H9 (cell line): ENCODE measurements around the gene MTSS2. TPM values are rescaled to one million over a fixed set of nuclear protein-coding genes. Genes with fewer than 3 reads are reported as not detected.

ENCODE experiments used
- DNase-seq: peaks from one replicate; pipeline ENCODE4 v3.0.0-alpha.2; 2017
- H2AFZ ChIP-seq: one replicate; pipeline ENCODE4 v1.6.1; 2013; ENCODE audit warnings: mild to moderate bottlenecking, low read length, control low read depth, moderate library complexity
- H2AK5ac ChIP-seq: 2 replicates; pipeline ENCODE4 v1.6.1; 2013; ENCODE audit warnings: low read length, control low read depth, mixed read lengths; ENCODE audit not compliant: insufficient read length
- H2BK120ac ChIP-seq: one replicate; pipeline ENCODE4 v1.6.1; 2013; ENCODE audit warnings: low read depth, mild to moderate bottlenecking, low read length, control low read depth, inconsistent platforms; ENCODE audit not compliant: poor library complexity, severe bottlenecking
- H2BK12ac ChIP-seq: 2 replicates; pipeline ENCODE4 v1.6.1; 2013; ENCODE audit warnings: low read length, control low read depth, mixed read lengths, low read depth; ENCODE audit not compliant: insufficient read length
- H2BK15ac ChIP-seq: 2 replicates; pipeline ENCODE4 v1.6.1; 2013; ENCODE audit warnings: low read depth, low read length, control low read depth
- H2BK20ac ChIP-seq: one replicate; pipeline ENCODE4 v1.6.1; 2013; ENCODE audit warnings: low read depth, mild to moderate bottlenecking, low read length, control low read depth, inconsistent platforms; ENCODE audit not compliant: poor library complexity, severe bottlenecking
- H2BK5ac ChIP-seq: 2 replicates; pipeline ENCODE4 v1.6.1; 2013; ENCODE audit warnings: low read length, control low read depth, mixed read lengths; ENCODE audit not compliant: insufficient read length
- H3K14ac ChIP-seq: 2 replicates; pipeline ENCODE4 v1.6.1; 2013; ENCODE audit warnings: low read length, control low read depth; ENCODE audit not compliant: insufficient read depth
- H3K18ac ChIP-seq: 2 replicates; pipeline ENCODE4 v1.6.1; 2013; ENCODE audit warnings: low read depth, mild to moderate bottlenecking, mixed read lengths, low read length, control low read depth; ENCODE audit not compliant: insufficient read length
- H3K23ac ChIP-seq: 2 replicates; pipeline ENCODE4 v1.6.1; 2013; ENCODE audit warnings: low read length, control low read depth, mixed read lengths, low read depth; ENCODE audit not compliant: insufficient read length
- H3K23me2 ChIP-seq: 2 replicates; pipeline ENCODE4 v1.6.1; 2013; ENCODE audit warnings: low read depth, mild to moderate bottlenecking, mixed read lengths, low read length, control low read depth; ENCODE audit not compliant: insufficient read length, poor library complexity, severe bottlenecking
- H3K27ac ChIP-seq: 2 replicates; pipeline ENCODE4 v1.5.1; 2013; ENCODE audit warnings: low read length, control low read depth, mixed read lengths, low read depth; ENCODE audit not compliant: insufficient read length
- H3K27me3 ChIP-seq: 2 replicates; pipeline ENCODE4 v1.6.1; 2013; ENCODE audit warnings: low read length, control low read depth, inconsistent platforms; ENCODE audit not compliant: insufficient read depth
- H3K4ac ChIP-seq: 2 replicates; pipeline ENCODE4 v1.6.1; 2013; ENCODE audit warnings: low read depth, mild to moderate bottlenecking, control low read depth, inconsistent platforms, low read length, moderate library complexity
- H3K4me1 ChIP-seq: 2 replicates; pipeline ENCODE4 v1.6.1; 2013; ENCODE audit warnings: low read length, control low read depth, inconsistent platforms; ENCODE audit not compliant: insufficient read depth
- H3K4me2 ChIP-seq: 2 replicates; pipeline ENCODE4 v1.6.1; 2013; ENCODE audit warnings: low read length, control low read depth, mixed read lengths; ENCODE audit not compliant: insufficient read length, insufficient read depth
- H3K56ac ChIP-seq: 2 replicates; pipeline ENCODE4 v1.6.1; 2013; ENCODE audit warnings: low read depth, mild to moderate bottlenecking, mixed read lengths, low read length, control low read depth; ENCODE audit not compliant: insufficient read length
- H3K79me1 ChIP-seq: 2 replicates; pipeline ENCODE4 v1.6.1; 2013; ENCODE audit warnings: low read depth, mild to moderate bottlenecking, moderate library complexity, low read length, control low read depth, inconsistent platforms; ENCODE audit not compliant: insufficient read depth, poor library complexity, severe bottlenecking
- H3K79me2 ChIP-seq: 2 replicates; pipeline ENCODE4 v1.6.1; 2013; ENCODE audit warnings: low read length, control low read depth, inconsistent platforms; ENCODE audit not compliant: insufficient read depth
- H3K9ac ChIP-seq: 2 replicates; pipeline ENCODE4 v1.6.1; 2013; ENCODE audit warnings: low read length, control low read depth, mixed read lengths; ENCODE audit not compliant: insufficient read length; ENCODE audit errors: extremely low read depth
- H3K9me3 ChIP-seq: one replicate; pipeline ENCODE4 v1.6.1; 2013; ENCODE audit warnings: low read depth, low read length, inconsistent platforms; ENCODE audit not compliant: control insufficient read depth
- H3T11ph ChIP-seq: one replicate; pipeline ENCODE4 v1.6.1; 2013; ENCODE audit warnings: mild to moderate bottlenecking, low read length, control low read depth, inconsistent platforms
- H4K20me1 ChIP-seq: one replicate; pipeline ENCODE4 v1.6.1; 2013; ENCODE audit not compliant: control insufficient read depth, insufficient read length, insufficient read depth
- H4K5ac ChIP-seq: 2 replicates; pipeline ENCODE4 v1.6.1; 2013; ENCODE audit warnings: low read depth, mild to moderate bottlenecking, mixed read lengths, low read length, control low read depth; ENCODE audit not compliant: insufficient read length
- H4K8ac ChIP-seq: replicated peaks from 2 replicates; pipeline ENCODE4 v1.6.1; 2013; ENCODE audit warnings: low read length, control low read depth, mixed read lengths, low read depth; ENCODE audit not compliant: insufficient read length
- H4K91ac ChIP-seq: 2 replicates; pipeline ENCODE4 v1.6.1; 2013; ENCODE audit warnings: low read depth, mild to moderate bottlenecking, moderate library complexity, mixed read lengths, low read length, control low read depth; ENCODE audit not compliant: insufficient read length
- H3K27ac Mint-ChIP-seq, 3 experiments: 2 replicates in 2 of 3; 3 replicates in 1 of 3; pipeline ENCODE4 v1.8.0; 2020 to 2021; ENCODE audit warnings: mixed read lengths in 3 of 3, mild to moderate bottlenecking in 1 of 3, moderate library complexity in 1 of 3
- H3K27me3 Mint-ChIP-seq: 2 replicates; pipeline ENCODE4 v1.8.0; 2021; ENCODE audit warnings: low read depth, mild to moderate bottlenecking, moderate library complexity, mixed read lengths
- H3K36me3 Mint-ChIP-seq, 3 experiments: 2 replicates in 2 of 3; 3 replicates in 1 of 3; pipeline ENCODE4 v1.8.0; 2020 to 2021; ENCODE audit warnings: low read depth in 3 of 3, mixed read lengths in 3 of 3; ENCODE audit not compliant: insufficient read depth in 1 of 3
- H3K4me1 Mint-ChIP-seq, 2 experiments: 2 replicates each; pipeline ENCODE4 v1.8.0; 2020; ENCODE audit warnings: mixed read lengths in 2 of 2
- H3K4me3 Mint-ChIP-seq, 2 experiments: 2 replicates in 1 of 2; 3 replicates in 1 of 2; pipeline ENCODE4 v1.8.0; 2020 to 2021; ENCODE audit warnings: mild to moderate bottlenecking in 2 of 2, mixed read lengths in 2 of 2, moderate library complexity in 1 of 2
- H3K9me3 Mint-ChIP-seq, 2 experiments: 2 replicates in 1 of 2; 3 replicates in 1 of 2; pipeline ENCODE4 v1.8.0; 2020; ENCODE audit warnings: mild to moderate bottlenecking in 2 of 2, mixed read lengths in 2 of 2, moderate library complexity in 1 of 2
- WGBS: extraction: QIAGEN DNeasy Blood & Tissue Kit; methylation state at CpG from one replicate; pipeline ENCODE4 v1.1.7; 2013; ENCODE audit warnings: missing lambda C conversion rate, low lambda C conversion rate, mixed read lengths; ENCODE audit not compliant: insufficient read length; ENCODE audit errors: extremely low coverage; 5-methylcytosine and 5-hydroxymethylcytosine counted together
- total RNA-seq: library from RNA; stranded (reverse); gene quantifications from 2 replicates; pipeline ENCODE4 v1.2.1, GENCODE V29; 2021
- TF ChIP-seq, protein P1 (sequence below): fragments of 200-600 bp; sonication (generic); conservative IDR thresholded peaks from 3 replicates; pipeline ENCODE4 v1.8.0; 2021; ENCODE audit warnings: antibody characterized with exemption, mild to moderate bottlenecking

MTSS2 gene
- total RNA-seq, 1 experiment from 2014 or later = 41.0 TPM

DNA sequence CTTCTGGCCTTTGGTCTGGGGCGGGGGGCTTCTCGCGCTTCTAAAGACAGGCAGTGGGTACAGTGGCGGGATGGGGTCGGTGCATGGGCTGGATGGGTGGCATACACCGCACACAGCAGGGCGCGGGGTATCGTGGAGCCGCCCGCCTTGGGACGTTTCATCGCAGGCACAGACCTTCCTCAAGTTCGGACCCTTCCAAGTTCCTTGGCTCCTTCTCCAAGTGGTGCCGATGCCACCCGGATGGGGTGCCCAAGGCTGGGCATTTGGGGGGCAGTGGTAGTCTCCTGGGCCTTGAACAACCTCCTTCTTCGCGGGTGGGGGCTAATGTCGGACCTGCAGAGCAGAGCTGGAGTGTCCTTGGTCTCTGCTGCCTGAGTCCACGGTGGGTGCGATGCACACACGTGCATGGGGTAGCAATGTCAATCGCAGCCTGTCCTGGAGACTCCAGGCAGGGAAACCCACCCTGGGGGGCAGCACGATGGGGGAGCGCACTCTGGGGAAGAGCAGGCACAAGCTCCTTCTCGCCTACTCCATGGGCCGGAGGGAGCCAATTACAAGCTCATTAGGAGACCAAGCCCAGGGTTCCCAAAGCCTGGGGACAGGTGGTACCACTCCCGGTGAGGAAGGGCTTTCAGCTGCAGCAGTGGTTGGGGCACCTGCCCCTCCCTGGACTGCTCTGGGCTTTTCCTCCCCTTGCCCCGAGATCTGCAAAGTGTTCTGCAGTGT lies 686 bp upstream of the MTSS2 start:
- Histone ChIP-seq H3K27ac (no peak overlapping the region), H2BK120ac (no peak overlapping the region), H4K5ac (no peak overlapping the region), H4K91ac (no peak overlapping the region), H3K79me1 (no peaks in the 10 kb centered on the region), H2AFZ (no peak overlapping the region), H3K27me3 (no peaks in the 10 kb centered on the region), H3K79me2 (no peaks in the 10 kb centered on the region), H3K18ac (no peak overlapping the region), H2AK5ac (no peak overlapping the region), H2BK20ac (no peak overlapping the region), H3K4me2 (peak overlapping the region; percentile 29), H4K8ac (no peak overlapping the region), H3K14ac (no peak overlapping the region), H3K4ac (no peak overlapping the region), H3K4me1 (peaks cover 6% of the 10 kb centered on the region; the same call in 1 of the 2 replicates), H3K9ac (no peak overlapping the region), H4K20me1 (no peaks in the 10 kb centered on the region), H3K23me2 (peaks cover 7% of the 10 kb centered on the region), H3K56ac (no peak overlapping the region), H3T11ph (no peak overlapping the region), H2BK12ac (no peak overlapping the region), H2BK15ac (no peak overlapping the region), H2BK5ac (no peak overlapping the region), H3K23ac (no peak overlapping the region), H3K9me3 (no peaks in the 10 kb centered on the region)
- Mint-ChIP-seq H3K9me3 (no peaks in the 10 kb centered on the region), H3K27ac (no peak overlapping the region), H3K36me3 (no peaks in the 10 kb centered on the region; a peak in 1 of 7 replicates), H3K27me3 (peaks cover 2% of the 10 kb centered on the region; the same call in 1 of the 2 replicates), H3K4me1 (peaks cover 19 to 28% of the 10 kb centered on the region in 2 experiments), H3K4me3 (peak overlapping the region; percentile 66 to 84)
- no CpG with 5 or more reads among the region's 29 CpGs for WGBS
- no peak for DNase-seq
- TF ChIP-seq, protein P1, sequence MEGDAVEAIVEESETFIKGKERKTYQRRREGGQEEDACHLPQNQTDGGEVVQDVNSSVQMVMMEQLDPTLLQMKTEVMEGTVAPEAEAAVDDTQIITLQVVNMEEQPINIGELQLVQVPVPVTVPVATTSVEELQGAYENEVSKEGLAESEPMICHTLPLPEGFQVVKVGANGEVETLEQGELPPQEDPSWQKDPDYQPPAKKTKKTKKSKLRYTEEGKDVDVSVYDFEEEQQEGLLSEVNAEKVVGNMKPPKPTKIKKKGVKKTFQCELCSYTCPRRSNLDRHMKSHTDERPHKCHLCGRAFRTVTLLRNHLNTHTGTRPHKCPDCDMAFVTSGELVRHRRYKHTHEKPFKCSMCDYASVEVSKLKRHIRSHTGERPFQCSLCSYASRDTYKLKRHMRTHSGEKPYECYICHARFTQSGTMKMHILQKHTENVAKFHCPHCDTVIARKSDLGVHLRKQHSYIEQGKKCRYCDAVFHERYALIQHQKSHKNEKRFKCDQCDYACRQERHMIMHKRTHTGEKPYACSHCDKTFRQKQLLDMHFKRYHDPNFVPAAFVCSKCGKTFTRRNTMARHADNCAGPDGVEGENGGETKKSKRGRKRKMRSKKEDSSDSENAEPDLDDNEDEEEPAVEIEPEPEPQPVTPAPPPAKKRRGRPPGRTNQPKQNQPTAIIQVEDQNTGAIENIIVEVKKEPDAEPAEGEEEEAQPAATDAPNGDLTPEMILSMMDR = no peak
